Suprapubic skin (tissue), 4 donors: ENCODE measurements around the gene AP1S3.
"Not testable (repeated sequence)": the region's sequence is repeated elsewhere in the genome, so short reads cannot be mapped to it uniquely, and the experiment has no call there.

Source experiments
- CTCF ChIP-seq, 2 donors: fragments of 200-600 bp in 1 of 2; fragments of 450-650 bp in 1 of 2; sonication (generic) in 1 of 2; IDR thresholded peaks; one replicate each; pipeline ENCODE4 v1.5.1; 2016 to 2019; ENCODE audit warnings: antibody characterized with exemption in 2 of 2, mild to moderate bottlenecking in 1 of 2, moderate library complexity in 1 of 2
- EP300 ChIP-seq: sonication (generic); formaldehyde crosslinking; IDR thresholded peaks from one replicate; pipeline ENCODE4 v1.6.1; 2017; ENCODE audit warnings: antibody characterized with exemption
- POLR2A ChIP-seq, 2 donors: fragments of 450-650 bp; IDR thresholded peaks; one replicate each; pipeline ENCODE4 v1.6.1; 2017; ENCODE audit warnings: antibody characterized with exemption in 2 of 2, mild to moderate bottlenecking in 2 of 2, moderate library complexity in 2 of 2
- POLR2AphosphoS5 ChIP-seq, 3 donors: sonication (generic); formaldehyde crosslinking; IDR thresholded peaks; one replicate each; pipeline ENCODE4 v1.6.1; 2017; ENCODE audit warnings: antibody characterized with exemption in 3 of 3

- TF ChIP-seq CTCF (IDR thresholded peaks at IDR 0.05); EP300; POLR2A (IDR thresholded peaks at IDR 0.05); POLR2AphosphoS5 (IDR thresholded peaks at IDR 0.05): not testable (repeated sequence)
Observed at GRCh38 chr2:223761746-223762145, 75.6 kb downstream of the AP1S3 start.
